Measurements from ENCODE around the gene GPR152. TPM values are rescaled to one million over a fixed set of nuclear protein-coding genes. Genes with fewer than 3 reads are reported as not detected.
A peak's percentile ranks its signal among the peaks of the same experiment; 100 is the strongest.

The GPR152 gene, protein sequence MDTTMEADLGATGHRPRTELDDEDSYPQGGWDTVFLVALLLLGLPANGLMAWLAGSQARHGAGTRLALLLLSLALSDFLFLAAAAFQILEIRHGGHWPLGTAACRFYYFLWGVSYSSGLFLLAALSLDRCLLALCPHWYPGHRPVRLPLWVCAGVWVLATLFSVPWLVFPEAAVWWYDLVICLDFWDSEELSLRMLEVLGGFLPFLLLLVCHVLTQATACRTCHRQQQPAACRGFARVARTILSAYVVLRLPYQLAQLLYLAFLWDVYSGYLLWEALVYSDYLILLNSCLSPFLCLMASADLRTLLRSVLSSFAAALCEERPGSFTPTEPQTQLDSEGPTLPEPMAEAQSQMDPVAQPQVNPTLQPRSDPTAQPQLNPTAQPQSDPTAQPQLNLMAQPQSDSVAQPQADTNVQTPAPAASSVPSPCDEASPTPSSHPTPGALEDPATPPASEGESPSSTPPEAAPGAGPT
- total RNA-seq (2014; rRNA removed; shearing (Covaris generic)): not detected in 2 replicates

DNA sequence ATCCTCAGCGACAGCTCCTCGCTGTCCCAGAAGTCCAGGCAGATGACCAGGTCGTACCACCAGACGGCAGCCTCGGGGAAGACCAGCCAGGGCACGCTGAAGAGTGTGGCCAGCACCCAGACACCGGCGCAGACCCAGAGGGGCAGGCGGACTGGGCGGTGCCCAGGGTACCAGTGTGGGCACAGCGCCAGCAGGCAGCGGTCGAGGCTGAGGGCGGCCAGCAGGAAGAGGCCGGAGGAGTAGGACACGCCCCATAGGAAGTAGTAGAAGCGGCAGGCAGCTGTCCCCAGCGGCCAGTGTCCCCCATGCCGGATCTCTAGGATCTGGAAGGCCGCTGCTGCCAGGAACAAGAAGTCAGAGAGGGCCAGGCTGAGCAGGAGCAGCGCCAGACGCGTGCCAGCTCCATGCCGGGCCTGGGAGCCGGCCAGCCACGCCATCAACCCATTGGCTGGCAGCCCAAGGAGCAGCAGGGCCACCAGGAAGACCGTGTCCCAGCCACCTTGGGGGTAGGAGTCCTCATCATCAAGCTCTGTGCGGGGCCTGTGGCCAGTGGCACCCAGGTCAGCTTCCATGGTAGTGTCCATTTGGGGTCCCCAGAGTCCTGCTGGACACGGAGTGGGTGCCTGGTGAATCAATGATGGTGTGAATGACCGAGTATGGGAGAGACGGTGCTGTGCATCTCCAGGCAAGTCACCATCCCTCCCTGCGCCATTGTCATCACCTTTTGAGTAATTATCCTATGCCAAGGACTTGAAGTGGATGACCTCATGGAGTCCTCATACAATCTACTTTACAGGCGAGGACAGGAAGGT, at the start of gene GPR152:
GPR152 (minus strand) TSS at position 589 of the 812 bp plus-strand sequence; CDS start at position 584, 5 bp downstream.
- DNase-seq (ENCODE audit: low read depth): peak; percentile 71

DNA sequence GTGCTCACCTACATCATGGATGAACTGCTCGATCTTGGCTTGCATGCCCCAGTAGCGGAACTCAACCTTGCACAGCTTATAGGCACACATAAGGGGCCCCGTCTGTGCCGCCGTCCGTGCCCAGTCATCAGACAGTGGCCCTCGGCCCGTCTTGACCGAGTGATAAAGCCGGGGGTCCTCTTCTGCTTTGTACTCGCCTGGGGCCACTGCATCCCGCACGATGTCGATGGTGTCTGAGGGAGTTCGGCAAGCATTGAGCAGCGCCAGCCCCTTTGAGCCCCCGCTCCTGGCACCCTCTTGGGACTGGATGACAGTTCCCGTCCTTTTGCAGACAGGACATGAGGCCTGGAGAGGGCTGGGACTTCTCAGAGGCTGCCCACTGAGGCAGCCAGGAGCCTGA, 49.3 kb upstream of the GPR152 start:
- DNase-seq (ENCODE audit: low read depth): no peak

DNA sequence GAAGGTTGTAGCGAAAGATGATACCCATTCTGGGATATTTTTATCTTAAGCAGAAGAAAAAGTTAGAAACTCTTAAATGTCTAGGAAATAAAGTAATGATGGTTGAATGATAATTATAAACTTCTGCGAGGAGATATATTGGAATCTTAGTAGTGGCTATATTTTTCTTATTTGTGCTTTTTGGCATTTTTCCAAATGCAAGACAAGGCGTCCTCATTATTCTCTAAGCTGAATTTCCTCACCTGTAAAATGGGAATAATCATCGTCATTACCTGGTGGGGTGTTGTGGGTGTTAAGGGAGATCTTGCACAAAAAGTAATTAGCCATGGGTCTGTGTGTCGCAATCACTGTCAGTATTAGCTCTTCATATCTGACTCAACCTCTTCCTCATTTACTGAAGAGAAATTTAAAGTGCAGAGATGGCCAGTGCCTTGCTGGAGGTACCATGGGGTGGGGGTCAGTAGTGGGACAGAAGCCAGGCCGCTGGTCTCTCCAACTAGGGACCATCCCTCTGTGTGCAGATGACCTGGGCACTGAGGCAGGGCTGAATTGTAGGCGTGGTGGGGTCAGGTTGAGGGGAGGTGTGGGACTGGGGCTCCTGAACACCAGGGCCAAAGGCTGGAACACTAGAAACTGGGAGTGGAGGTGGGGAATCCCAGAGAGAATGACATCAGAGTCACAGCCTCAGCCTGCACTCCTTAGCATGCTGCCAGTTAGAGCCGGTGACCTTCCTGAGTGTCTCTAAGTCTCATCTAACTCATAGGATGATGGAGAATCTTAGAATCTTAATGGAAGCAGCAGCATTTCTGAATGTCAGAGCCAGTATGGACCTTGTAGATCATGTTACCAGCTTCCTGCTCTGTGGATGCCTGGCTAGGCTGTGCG, 48.5 kb upstream of the GPR152 start:
- DNase-seq (ENCODE audit: low read depth): no peak

DNA sequence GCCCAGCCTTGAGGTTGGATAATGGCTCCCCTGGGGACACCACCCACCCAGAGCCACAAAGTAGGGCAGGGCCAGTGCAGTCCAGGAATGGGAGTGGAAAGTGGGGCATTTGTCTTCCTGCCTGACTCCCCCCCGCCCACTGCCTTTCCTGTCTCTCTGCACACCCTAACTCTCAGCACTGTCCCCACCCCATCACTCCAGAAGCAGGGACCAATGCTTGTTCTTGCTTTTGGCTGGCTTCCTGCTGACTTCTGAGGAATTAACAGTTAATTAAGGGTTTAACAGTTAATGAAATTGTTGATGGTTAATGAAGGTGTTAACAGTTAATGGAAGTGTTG, 47.9 kb upstream of the GPR152 start:
- DNase-seq (ENCODE audit: low read depth): no peak

DNA sequence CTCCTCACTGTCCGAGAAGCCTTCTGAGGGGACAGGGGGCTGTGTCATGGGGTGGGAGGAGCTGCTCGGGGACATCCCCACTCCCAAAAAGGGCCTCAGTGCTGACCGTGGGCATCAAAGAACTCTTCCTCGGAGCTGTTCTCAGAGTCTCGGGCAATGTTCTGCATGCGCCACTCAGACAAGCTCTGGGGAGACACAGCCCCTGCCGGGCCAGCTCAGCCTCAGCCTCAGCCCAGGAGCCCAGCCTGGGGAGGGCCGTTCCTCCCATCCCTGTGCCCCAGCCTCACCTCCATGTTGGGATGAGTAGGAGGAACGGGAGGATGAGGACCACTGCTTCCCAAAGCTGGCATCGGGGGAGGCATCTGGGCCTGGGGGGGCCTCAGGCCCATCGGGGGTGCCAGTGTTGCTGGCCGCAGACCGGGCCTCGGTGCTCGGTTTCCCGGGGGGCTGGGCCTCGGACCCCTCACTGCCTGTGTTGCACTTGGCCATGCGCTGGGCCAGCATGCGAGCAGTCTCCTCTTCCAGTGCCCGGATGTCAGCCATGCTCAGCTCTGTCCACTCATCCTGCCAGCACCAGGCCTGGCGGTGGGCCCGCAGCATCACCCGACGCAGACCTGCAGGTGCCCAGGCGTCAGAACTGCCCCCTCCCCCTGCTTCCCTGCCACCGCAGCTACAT, 47.4 kb upstream of the GPR152 start:
- no peak for DNase-seq (ENCODE audit: low read depth)

DNA sequence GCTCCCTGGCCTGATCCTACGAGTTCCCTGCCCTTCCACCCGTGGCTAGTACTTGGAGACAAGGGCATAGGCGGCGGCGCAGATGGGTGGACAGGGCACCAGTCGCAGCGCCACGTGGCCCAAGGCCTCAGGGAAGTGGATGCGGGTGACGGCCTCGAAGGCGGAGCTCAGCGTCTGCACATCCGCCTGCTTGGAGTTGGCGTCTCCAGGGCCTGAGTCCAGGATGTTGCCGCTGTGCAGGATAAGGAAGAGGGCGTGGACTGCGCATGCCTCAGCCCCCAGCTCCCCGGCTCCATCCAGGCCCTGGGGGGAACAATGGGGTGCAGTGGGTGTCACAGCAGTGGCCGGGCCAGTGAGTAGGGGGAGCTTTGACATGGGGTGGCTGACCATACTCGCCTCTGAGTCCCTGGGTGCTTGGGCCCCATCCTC, 46.0 kb upstream of the GPR152 start:
- DNase-seq (ENCODE audit: low read depth): no peak

DNA sequence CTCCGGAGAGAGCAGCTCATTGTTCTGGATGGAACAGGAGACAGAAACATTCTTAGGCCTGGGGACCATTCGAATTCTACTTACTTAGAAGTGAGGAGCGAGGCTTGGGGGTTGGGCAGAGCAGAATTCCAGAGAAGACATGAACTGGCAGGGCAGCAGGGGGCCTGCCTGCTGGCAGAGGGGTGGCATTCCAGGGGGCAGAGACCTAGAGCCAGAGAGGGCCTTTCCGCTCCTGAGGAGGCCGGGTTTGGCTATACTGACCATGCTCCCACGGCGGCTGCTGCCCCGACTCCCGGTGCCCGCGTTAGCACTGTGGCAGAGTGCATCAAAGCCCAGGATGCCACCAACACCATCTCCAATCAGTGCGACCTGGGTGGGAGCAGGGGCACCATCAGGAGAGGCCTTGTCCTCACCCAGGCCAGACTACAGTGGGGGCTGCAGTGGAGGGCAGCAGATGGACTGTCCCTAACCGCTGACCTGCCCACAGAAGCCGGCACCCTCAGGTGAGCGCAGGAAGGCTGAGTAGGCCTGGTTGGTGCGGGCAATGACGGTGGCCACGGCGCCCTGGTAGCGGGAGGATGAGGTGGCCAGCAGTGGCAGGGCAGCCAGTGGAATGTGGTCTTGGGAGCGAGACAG, 45.2 kb upstream of the GPR152 start:
- DNase-seq (ENCODE audit: low read depth): no peak

DNA sequence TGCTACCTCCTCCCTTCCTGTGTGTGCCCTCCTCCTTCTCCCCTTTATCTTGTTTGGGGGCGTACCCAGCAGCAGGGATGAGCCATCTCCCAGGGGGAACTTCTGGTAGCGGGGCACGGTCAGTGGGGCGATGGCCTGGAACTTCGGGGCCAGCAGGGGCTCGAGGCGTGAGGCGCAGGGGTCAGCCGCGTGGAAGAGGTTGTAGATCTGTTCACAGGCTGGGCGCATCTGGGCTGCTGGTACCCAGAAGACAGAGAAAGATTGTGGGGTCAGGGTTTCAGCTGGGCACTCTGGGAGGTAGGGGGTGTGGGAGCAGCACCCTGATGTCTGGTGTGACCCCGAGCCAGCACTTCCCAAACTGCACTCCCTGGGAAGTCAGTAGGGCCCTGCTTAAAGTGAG, 43.6 kb upstream of the GPR152 start:
- no peak for DNase-seq (ENCODE audit: low read depth)

DNA sequence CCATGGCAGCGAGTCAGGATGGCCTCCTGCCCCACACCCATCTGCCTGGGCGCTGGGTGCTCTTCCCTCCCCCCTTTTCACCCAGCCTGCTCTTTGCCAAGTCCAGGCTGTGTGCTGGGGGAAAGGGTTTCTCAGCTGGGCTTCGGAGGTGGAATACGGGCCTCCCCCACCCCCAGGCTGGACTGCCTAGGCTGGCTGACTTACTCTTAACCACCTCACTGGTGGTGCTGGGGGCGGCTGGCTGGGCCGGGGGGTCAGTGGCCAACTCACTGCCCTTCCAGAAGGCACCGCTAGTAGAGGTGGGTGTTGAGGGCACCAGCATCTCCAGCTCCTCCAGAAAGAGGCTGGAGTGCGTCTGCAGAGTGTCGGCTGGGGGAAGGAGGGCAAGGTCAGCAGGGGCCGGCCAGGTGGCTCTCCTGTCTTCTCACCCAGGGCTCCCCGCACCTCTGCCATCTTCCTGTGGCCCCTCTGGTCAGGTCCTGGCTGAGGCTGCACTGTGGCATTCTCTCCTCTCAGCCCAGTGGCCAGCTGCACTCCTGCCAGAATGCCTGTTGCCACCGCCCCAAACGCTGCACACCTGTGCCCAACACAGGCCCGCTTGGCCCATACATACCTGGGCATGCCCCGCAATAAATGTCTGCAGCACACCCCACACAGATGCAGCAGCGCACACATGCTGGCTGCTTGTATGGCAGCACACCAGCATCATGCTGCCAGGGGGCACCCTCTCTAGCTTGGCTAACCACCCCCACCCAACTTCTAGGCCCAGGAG, 42.9 kb upstream of the GPR152 start:
- no peak for DNase-seq (ENCODE audit: low read depth)

DNA sequence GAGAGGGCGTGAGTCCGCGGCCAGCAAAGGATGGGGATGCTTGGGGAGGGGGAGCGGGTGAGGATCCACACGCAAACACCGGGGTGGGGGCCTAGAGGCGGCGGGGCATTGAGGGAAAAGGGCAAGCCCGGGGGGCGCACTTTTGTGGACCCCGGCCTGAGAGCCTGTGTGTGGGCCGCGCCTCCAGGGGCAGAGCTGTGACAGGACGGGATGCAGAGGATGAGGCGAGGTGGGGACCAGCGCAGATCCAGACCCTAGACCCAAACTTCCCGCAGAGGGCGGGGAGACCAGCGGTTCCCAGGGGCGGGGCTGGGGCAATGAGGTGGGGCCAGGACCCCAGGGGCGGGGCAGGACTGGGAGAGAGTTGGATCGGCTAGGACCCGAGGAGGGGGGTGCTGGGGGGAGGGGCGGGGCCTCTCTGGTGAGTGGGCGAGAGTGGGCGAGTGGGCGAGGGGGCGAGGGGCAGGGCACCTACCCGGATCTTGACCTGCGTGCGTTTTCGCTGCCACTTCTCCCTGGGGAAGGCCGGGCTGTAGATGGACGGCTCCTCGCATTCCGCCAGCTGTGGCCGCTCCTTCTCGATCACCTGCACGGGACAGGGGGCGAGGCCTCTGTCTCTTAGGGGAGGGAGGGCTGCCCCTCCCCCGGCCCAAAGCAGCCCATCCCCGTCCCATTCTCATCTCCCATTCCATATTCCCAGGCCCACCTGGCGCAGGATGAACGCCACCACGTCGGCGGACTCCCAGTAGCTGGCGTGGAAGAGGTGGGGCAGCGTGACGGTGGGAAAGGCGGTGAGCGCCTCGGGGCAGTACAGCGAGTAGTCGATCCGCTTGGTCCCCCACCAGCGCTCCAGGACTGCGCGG, 42.1 kb upstream of the GPR152 start:
- no peak for DNase-seq (ENCODE audit: low read depth)

DNA sequence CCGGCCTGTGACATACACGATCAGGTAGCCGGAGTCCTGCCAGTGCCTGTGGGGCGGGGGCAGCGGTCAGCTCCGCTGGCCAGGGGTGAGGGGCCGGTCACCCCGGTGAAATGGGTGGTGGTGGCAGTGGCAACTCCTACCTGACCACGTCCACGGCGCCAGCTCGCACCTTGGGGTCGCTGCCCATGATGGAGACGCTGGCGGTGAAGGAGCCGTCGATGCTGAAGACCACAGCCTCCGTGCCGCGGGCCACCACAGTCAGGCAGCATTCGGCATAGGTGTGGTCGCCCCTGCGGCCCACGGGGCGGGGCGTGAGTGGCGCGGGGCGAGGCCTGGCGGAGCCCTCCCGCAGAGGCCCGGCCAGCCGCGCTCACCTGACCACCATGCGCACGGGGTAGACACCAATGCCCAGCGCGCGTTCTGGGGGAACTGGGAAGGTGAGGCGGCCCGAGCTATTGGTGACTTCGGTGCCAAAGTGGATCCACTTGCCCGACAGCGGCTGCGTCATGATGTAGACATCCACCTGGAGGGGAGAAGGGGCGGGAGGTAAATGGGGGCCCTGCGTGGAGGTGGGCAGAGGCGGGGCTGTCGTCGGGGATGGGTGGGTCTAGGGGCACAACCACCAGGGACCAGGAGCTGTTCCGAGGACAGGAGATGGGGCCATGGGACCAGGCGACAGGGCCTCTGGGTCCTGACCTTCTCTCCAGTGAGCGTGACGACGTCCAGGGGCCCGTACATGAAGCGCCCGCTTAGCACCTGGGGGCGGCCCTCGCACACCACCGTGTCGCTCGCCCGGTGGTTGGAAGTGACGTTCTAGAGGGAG, 41.2 kb upstream of the GPR152 start:
- DNase-seq (ENCODE audit: low read depth): no peak

DNA sequence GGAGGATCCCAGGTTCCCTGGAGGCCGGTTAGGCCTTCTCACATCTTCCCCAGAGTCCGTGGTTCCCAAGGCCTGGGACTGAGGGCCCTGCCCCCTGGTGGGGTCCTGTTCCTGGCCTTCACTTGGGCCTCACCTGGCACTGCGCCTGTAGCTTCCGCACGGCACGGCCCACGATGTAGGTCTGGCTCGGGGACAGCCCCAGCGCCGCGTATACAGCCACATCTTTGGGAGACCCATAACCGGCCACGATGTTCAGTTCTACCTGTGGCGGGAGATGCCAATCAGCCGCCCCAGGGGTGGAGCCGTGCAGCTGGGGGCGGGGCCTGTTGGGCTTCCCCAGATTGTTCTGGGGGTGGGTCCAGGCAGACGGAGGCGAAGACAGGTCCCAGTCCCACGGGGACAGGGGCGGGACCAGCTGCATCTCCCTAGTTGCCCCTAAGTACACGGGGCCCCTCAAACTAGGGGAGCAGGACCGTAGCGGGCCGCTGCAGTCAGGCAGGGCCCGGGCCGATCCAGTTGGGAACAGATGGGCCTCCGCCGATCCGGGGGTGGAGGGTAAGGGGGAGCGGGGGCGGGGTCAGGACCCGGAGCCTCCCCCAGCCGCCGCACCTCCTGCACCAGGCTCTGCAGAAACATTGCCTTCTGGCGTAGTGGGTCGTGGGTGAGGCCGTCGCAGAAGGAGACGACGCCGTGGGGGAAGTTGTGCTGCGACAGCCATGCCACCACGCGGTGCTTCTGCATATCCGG, 40.4 kb upstream of the GPR152 start:
- DNase-seq (ENCODE audit: low read depth): no peak

DNA sequence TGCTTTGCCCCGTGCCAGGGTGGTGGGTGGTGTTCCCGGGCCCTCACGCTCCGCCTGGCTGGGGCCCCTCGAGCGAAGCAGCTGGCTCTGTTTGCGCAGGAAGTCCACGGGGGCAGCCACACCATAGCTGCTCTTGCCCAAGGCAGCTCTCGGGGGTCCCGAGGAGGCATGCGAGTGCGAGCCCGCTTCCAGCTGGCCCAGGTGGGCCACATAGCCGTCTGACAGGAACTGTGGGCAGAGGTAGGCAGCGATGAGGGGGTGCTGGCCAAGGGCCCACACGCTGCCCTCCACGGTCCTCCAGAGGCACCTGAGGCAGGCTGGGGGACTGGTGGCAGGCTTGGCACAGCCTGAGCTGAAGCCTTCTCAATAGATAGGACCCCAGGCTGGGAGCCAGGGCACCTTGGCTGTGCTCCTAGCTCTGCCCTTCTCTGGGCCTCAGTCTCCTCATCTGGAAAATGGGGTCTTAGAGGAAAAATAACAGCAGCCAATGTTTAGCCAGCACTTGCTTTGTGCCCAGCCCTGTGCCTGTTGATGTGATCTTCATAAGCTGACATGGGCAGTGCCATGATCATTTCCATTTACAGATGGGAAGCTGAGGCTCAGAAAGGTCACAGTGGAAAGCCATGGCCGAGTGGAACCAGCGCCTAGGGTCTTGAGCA, 39.7 kb upstream of the GPR152 start:
- DNase-seq (ENCODE audit: low read depth): no peak

DNA sequence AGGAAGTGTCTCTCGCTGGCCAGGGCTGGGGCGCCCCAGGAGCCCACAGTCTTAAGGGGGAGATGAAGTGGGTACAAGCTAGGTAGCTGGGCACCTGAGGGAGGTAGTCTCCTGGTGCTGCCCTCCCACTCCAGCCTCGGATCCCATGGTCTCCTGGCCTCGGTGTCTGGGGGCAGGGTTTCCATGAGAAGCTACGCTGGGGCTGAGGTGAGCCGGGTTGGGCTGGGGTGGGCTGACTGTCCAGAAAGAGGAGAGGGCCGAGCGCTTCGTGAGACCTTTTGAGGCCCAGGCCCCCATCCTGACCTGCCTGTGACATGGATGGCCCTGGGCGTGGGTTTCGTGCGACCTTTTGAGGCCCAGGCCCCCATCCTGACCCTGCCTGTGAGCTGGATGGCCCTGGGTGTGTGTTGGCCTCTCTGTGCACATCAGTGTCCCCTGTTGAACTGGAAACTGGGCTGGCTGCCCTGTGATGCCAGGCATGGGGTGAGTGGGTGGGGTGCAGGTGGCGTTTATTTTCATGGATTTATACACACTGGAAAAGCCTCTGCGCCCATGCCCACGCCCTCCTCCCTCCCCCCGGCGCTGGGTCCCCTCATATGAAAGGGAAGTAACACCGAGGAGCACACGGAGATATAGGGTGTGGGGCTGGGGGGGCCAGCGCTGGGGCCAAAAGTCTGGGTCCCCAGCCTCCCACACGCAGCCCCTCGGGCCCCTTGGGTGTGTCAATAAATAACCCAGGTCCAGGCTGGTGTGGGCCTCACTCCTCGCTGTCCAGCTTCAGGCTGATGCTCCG, 38.9 kb upstream of the GPR152 start:
- DNase-seq (ENCODE audit: low read depth): no peak

DNA sequence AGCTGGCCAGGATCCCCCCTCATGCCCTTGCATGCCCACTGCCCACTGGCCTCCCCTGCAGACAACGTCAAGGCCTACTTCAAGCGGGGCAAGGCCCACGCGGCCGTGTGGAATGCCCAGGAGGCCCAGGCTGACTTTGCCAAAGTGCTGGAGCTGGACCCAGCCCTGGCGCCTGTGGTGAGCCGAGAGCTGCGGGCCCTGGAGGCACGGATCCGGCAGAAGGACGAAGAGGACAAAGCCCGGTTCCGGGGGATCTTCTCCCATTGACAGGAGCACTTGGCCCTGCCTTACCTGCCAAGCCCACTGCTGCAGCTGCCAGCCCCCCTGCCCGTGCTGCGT, 38.2 kb upstream of the GPR152 start:
- DNase-seq (ENCODE audit: low read depth): peak; percentile 26
